CD4-positive, alpha-beta T cell treated with Interleukin-6 at 100 ng/mL for 8 hours (primary cell): ENCODE results near the gene ERO1B.

Experiments
- DNase-seq: peaks from one replicate; pipeline ENCODE4 v3.0.0-alpha.2; 2020; ENCODE audit warnings: mixed read lengths, low spot score

ERO1B gene

GRCh38 chr1:236297161-236297560 lies 15.4 kb upstream of the ERO1B start:
- no peak for DNase-seq

- no peak for DNase-seq
Observed at GRCh38 chr1:236292425-236292824, 10.7 kb upstream of the ERO1B start.

DNA sequence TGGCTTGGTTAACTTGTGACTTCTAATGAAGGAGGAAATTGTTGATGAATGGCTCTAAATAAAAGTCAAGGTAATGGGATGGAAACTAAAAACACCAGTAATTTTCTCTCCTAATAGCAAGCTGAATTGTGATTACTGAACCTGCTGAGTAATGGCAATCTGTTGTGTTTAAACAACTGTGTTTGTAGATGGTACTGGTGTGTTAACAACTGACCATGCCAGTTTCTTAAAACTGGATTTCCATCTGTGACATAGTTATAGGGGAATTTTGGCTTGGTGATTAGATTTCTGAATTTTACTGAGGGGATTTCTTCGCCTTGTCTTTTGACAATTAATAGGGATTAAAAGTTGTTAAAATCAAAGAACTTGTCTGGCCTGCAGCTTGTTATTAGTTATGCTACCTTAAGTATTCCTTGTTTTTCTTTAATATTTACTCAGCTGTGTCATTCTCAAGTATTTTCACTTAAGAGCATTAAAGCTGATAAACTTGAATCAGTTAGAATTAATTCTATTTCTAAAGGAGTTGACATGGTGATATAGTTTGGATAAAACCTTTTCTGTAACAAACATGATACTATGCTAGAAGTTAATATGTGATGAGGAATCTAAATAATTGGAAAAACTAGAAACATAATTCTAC lies 7.9 kb upstream of the ERO1B start:
- DNase-seq: no peak

DNA sequence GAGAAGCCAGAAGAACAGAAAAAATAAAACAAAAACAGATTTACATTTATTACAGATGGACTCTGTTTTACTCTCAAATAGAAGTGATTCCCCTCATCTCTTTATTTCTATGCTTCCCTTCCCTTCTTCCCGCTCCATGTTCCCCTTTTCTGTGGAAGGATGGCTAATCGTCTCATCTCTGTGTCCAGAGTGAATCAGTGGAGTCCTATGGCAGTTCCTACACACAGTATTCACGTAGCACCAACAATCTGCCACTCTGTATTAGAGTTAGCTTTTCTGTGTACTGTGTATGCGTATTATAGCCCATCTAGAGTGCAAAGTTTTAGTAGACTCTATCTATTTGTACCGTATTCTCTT lies 6.8 kb upstream of the ERO1B start:
- no peak for DNase-seq

DNA sequence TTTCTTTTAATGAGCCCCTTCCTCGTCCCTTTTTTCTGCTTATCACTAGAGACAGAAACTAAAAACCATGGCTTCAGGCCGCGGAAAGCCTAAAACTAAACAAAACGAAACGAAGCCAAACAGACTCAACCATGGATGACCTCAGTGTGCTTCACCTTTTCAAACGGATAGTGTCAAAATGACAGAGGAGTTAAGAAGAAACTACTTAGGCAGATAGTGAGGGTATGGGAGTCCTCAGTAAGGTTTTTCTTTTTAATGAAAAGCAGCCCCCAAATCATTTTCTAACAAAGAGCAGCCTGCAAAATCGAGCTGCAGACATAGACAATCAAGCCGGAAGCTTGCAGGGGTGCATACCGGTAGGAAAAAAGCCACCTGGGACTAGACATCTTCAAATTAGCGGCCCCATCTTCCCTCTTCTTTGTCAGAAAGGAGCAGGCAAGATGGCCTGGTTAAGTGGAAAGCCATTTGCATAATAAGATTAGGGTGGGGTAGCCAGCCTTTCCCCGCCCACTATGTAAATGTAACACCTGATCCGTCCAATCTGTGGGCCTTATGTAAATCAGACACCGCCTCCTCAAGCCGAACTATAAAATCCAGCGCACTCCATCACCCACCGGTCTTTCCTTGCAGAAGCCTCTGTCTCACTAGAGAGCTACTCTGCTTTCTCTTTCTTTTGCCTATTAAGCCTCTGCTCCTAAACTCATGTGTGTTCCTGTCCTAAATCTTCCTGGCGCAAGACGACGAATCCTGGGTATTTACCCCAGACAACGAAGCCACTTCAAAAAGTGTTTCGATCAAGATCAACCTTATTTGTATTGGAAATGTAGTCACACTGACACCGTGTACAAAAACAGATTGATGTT lies 6.2 kb upstream of the ERO1B start:
- no peak for DNase-seq

- DNase-seq: no peak
Observed at GRCh38 chr1:236287356-236287755, 5.6 kb upstream of the ERO1B start.

GRCh38 chr1:236284291-236284721 lies 2.5 kb upstream of the ERO1B start:
- DNase-seq: peak; percentile 1

DNA sequence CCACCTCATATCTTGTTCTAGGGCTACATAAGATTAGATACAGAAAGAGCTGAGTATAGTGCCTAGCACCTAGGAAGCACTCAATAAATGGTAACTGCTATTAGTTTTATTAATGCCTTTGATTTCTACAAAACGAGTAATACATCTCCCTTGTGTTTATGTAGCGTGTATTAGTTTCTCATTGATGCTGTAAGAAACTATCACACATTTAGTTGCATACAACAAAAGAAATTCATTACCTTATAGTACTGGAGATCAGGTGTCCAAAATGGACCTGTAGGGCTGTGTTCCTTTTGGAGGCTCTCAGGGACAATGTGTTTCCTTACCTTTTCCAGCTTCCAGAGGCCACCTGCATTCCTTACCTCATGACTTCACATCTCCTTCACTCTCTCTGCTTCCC lies 961 bp upstream of the ERO1B start:
- no peak for DNase-seq

- DNase-seq: peak; percentile 42
Observed at GRCh38 chr1:236282425-236282716, 613 bp upstream of the ERO1B start.

DNA sequence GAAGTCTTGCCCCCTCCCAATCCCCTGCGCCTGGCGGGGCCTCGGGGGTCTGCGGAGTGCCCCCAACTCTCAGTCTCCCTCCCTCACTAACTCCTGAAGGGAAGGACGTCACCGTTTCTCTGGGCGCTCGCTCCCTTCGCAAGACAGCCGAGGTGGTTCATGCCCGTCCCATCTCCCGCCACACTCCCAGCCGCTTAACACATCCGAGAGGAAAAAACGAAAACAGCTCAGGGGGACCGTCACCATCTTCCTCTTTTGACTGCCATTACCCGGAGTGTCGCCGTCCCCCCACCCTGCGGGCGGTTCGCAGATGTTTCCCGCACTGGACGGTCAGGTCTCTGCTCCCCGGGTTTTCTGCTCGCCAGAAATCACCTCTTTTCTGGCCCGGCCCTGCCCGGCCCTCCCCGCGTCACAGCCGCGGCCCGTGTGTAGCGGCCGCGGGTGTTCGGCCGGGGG lies 532 bp downstream of the ERO1B start:
- DNase-seq: peak; percentile 3

DNA sequence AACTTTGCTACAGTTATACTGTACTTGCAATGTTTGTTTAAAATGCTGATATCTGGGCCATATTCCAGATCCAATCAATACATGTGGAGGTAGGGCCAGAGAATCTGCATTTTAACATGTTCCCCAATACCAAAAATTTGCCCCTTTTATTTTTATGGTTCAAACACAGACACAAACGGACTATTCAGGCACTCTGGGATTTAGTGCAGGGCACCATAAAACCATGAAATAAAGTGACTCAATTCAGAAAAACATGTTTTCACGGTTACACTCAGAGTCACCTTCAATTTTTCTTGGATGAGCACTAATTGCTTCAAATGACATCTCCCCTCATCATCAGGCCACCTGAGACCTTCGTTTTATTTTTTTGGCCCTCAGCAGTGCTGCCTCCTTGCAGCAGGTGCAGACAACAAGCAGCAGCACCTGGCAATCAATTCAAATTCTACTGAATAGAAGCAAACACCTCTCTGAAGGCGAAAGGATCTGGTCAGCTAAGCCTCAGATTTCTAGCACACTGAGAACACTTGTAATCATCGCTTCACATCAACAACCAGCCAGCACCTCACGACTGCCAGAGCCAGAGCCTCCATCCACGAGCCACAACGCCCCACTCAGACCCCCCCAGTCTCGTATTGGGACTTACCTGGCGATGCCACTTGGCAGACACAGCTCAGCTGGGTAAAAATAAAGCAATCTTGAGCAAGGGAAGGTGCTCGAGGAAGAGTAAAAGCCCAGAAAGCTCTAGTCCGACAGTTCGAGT lies 1.1 kb downstream of the ERO1B start:
- peak; percentile 16 for DNase-seq

DNA sequence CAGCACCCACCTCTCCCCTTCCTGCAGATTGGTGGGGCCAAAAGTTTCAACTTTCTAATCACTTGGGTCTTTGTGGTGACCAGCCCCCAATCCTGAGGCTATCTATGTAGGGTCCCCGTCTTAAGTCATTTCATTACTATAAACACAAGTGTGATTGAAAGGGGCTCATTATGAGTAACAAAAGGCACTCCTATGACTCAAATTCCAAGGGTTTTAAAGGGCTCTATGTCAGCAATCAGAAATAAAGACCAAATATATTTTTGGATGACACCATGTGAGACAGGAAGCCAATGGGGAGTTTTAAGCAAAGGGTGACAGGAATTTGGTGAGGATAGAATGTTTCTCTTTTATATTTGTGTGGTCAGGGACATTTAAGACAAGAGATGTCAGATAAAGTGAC lies 6.2 kb downstream of the ERO1B start:
- DNase-seq: no peak

GRCh38 chr1:236275061-236275460 lies 6.7 kb downstream of the ERO1B start:
- DNase-seq: no peak

GRCh38 chr1:236273358-236273757 lies 8.4 kb downstream of the ERO1B start:
- no peak for DNase-seq

GRCh38 chr1:236269439-236269838 lies 12.3 kb downstream of the ERO1B start:
- DNase-seq: no peak

GRCh38 chr1:236261898-236262297 lies 19.9 kb downstream of the ERO1B start:
- no peak for DNase-seq

DNA sequence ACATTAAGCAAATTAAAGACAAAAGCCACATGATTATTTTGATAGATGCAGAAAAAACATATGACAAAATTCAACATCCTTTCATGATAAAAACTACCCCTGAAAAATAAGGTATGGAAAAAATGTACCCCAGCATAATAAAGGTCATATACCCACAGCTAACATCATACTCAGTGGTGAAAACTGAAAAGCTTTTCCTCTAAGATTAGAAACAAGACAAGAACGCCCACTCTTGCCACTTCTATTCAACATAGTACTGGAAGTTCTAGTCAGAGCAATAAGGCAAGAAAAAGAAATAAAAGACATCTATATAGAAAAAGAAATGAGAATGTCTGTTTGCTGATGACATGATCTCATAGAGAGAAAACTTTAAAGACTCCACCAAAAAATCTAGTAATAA lies 20.7 kb downstream of the ERO1B start:
- no peak for DNase-seq

GRCh38 chr1:236259043-236259442 lies 22.7 kb downstream of the ERO1B start:
- no peak for DNase-seq

DNA sequence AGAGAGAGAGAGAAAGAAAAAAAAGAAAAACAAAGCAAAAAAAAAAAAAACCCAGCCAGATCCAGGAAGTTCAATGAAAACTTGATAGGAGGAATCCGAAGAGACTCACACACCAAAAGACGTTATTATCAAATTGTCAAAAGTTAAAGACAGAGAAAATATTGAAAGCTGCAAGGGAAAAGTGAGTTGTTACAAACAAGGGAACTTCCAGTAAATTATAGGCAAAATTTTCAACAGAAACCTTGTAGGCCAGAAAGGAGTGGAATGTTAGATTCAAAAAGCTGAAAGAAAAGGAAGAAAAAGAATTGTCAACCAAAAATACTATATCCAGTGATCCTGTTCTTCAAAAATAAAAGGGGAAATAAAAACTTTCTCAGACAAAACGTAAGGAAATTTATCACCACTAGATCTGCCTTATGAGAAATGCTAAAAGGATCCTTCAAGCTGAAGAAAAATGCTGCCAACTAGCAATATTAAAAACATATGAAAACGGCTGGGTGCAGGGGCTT lies 23.6 kb downstream of the ERO1B start:
- no peak for DNase-seq

DNA sequence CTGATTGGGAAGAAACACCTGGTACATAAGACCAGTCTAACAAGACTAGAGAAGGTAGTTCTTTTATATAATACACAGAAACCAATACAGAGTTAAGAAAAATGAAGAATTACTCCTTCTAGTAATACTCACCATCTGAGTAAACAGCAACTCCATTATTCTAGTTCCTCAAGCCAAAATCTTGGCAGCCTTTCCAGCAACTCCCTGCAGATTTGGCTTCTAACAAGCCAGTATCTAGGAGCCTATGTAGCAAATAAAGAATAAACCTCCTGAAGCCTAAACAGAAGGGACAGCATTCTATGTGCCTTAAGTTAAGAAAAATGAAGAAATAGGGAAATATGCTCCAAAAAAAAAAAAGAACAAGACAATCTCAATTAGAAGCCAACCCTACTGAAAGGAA lies 24.5 kb downstream of the ERO1B start:
- DNase-seq: no peak

- no peak for DNase-seq
Observed at GRCh38 chr1:236253918-236254637, 27.7 kb downstream of the ERO1B start.

GRCh38 chr1:236253119-236253518 lies 28.6 kb downstream of the ERO1B start:
- no peak for DNase-seq
